GM12878 (cell line): ENCODE data around the gene SULF2. TPM values are rescaled to one million over a fixed set of nuclear protein-coding genes. Genes with fewer than 3 reads are reported as not detected.

ENCODE experiments used
- ATAC-seq: fragments of 200-7000 bp; cut with Tn5 transposase; 3 replicates; pipeline ENCODE4 v1.9.1; 2020; ENCODE audit warnings: mild to moderate bottlenecking, moderate library complexity
- BruUV-seq: library from RNA; stranded (reverse); fragments of 400-500 nt; replicated peaks from 2 replicates; lab custom pipeline; 2021; lab: Mats Ljungman, UMichigan
- CTCF ChIA-PET: fragments of 300-600 bp; sonication (Branson Sonifier 250); formaldehyde crosslinking; extraction: SDS; loops from one replicate; lab custom pipeline; 2021; ENCODE audit warnings: inconsistent platforms; lab: Yijun Ruan, JAX
- POLR2A ChIA-PET: fragments of 350-600 bp; formaldehyde crosslinking; extraction: SDS; loops from one replicate; lab custom pipeline; 2021; ENCODE audit warnings: inconsistent platforms; lab: Charles Lee
- RAD21 ChIA-PET: fragments of 300-600 bp; sonication (Branson Sonifier 250); formaldehyde crosslinking; loops from one replicate; lab custom pipeline; 2023; ENCODE audit warnings: antibody characterized with exemption; ENCODE audit not compliant: unreplicated experiment; lab: Charles Lee
- SMC1A ChIA-PET: fragments of 300-600 bp; sonication (Branson Sonifier 250); formaldehyde crosslinking; loops from one replicate; lab custom pipeline; 2023; ENCODE audit not compliant: unreplicated experiment, uncharacterized antibody; lab: Charles Lee
- DNase-seq: peaks from one replicate; pipeline ENCODE4 v3.0.0-alpha.2; 2011; ENCODE audit warnings: low read depth, low spot score
- FAIRE-seq: peaks from 3 replicates; lab custom pipeline; 2011; peaks lifted over from hg19 to GRCh38; lab: Jason Lieb, UNC
- H2AFZ ChIP-seq: 2 replicates; pipeline ENCODE4 v1.6.0; 2011; ENCODE audit warnings: low read depth, low read length, control low read depth; ENCODE audit not compliant: control insufficient read depth
- H3K27ac ChIP-seq: 2 replicates; pipeline ENCODE4 v1.5.1; 2011; ENCODE audit warnings: control low read depth; ENCODE audit not compliant: control insufficient read depth, insufficient read depth
- H3K27me3 ChIP-seq, 2 experiments: replicated peaks in 1 of 2; 2 replicates each; pipeline versions ENCODE4 v1.6.0 to v1.6.1; 2011; ENCODE audit warnings: low read length in 1 of 2; ENCODE audit not compliant: control insufficient read depth in 2 of 2, insufficient read depth in 2 of 2
- H3K36me3 ChIP-seq, 2 experiments: 2 replicates each; pipeline ENCODE4 v1.5.1; 2011; ENCODE audit warnings: low read length in 1 of 2; ENCODE audit not compliant: control insufficient read depth in 2 of 2, insufficient read depth in 2 of 2
- H3K4me1 ChIP-seq: 2 replicates; pipeline ENCODE4 v1.6.1; 2011; ENCODE audit warnings: mild to moderate bottlenecking, low read length, moderate library complexity, mixed read lengths; ENCODE audit not compliant: control insufficient read depth, insufficient read depth
- H3K4me2 ChIP-seq: 2 replicates; pipeline ENCODE4 v1.6.0; 2011; ENCODE audit warnings: control low read depth; ENCODE audit not compliant: control insufficient read depth, insufficient read depth
- H3K4me3 ChIP-seq: fragments of 200-600 bp; sonication (generic); 2 replicates; pipeline ENCODE4 v1.5.1; 2016
- H3K79me2 ChIP-seq: 2 replicates; pipeline ENCODE4 v1.6.0; 2011; ENCODE audit warnings: low read length; ENCODE audit not compliant: control insufficient read depth, insufficient read depth
- H3K9ac ChIP-seq: 2 replicates; pipeline ENCODE4 v1.8.0; 2011; ENCODE audit warnings: low read length, control low read depth, mixed read lengths; ENCODE audit not compliant: control insufficient read depth, insufficient read depth
- H3K9me3 ChIP-seq: replicated peaks from 3 replicates; pipeline ENCODE4 v1.5.1; 2011; ENCODE audit warnings: mild to moderate bottlenecking, low read length; ENCODE audit not compliant: control insufficient read depth, insufficient read depth
- H4K20me1 ChIP-seq: 2 replicates; pipeline ENCODE4 v1.6.0; 2011; ENCODE audit not compliant: control insufficient read depth, insufficient read depth
- ATF3 ChIP-seq: IDR thresholded peaks from 2 replicates; pipeline ENCODE4 v1.6.1; 2011; ENCODE audit warnings: low read depth, mild to moderate bottlenecking, low read length, moderate library complexity, borderline replicate concordance; ENCODE audit errors: extremely low read depth
- CUX1 ChIP-seq: IDR thresholded peaks from 2 replicates; pipeline ENCODE4 v1.6.1; 2012; ENCODE audit warnings: improper control_type of control experiment, low read depth, low read length; ENCODE audit not compliant: insufficient replicate concordance
- DPF2 ChIP-seq: fragments of 450-650 bp; IDR thresholded peaks from 2 replicates; pipeline ENCODE4 v1.6.1; 2017; ENCODE audit warnings: mild to moderate bottlenecking
- ETV6 ChIP-seq, 2 experiments: fragments of 450-650 bp in 1 of 2; IDR thresholded peaks in 1 of 2; conservative IDR thresholded peaks in 1 of 2; 2 replicates each; pipeline ENCODE4 v1.6.1; 2014; ENCODE audit warnings: antibody characterized with exemption in 1 of 2, borderline replicate concordance in 1 of 2, low read depth in 1 of 2, mild to moderate bottlenecking in 1 of 2, moderate library complexity in 1 of 2
- SMAD1 ChIP-seq: fragments of 450-650 bp; IDR thresholded peaks from 2 replicates; pipeline ENCODE4 v1.6.1; 2018; ENCODE audit warnings: mild to moderate bottlenecking, low read depth; ENCODE audit not compliant: partially characterized antibody
- WGBS: methylation state at CpG from one replicate; pipeline ENCODE4 v1.1.6; 2016; ENCODE audit warnings: low lambda C conversion rate; ENCODE audit not compliant: insufficient replicate concordance, insufficient coverage; ENCODE audit errors: missing lambda C conversion rate; 5-methylcytosine and 5-hydroxymethylcytosine counted together
- in situ Hi-C: fragments of 300-500 bp; cut with MboI; formaldehyde crosslinking; loops from 9 replicates; pipeline ENCODE4 v1.14.3; 2018; ENCODE audit warnings: mixed read lengths
- intact Hi-C: fragments of 100-400 bp; cut with micrococcal nuclease; formaldehyde crosslinking; loops from one replicate; pipeline ENCODE4 v1.14.2; 2022; ENCODE audit not compliant: unreplicated experiment
- polyA plus RNA-seq, 11 experiments: library from polyadenylated mRNA; depleted of rRNA in 4 of 11; unstranded in 6 of 11; stranded (reverse) in 5 of 11; fragments of >200 nt; fragmentation: Nextera tagmentation in 4 of 11; fragmentation: Illumina TruSeq in 1 of 11; extraction: Ambion mirVana in 4 of 11; extraction: Trizol in 1 of 11; gene quantifications; 1 replicate in 1 of 11; 2 replicates in 10 of 11; pipeline versions ENCODE4 v1.2.1 to v1.2.3, GENCODE V29; 2011 to 2016; ENCODE audit warnings: inconsistent platforms in 2 of 11, missing spikeins in 2 of 11, low read depth in 1 of 11
- total RNA-seq, 4 experiments: library from RNA; depleted of rRNA in 3 of 4; stranded (reverse); fragments of >200 nt in 3 of 4; fragmentation: Illumina TruSeq in 1 of 4; extraction: Trizol in 1 of 4; gene quantifications; 2 replicates each; pipeline versions ENCODE4 v1.2.1 to v1.2.3, GENCODE V29; 2013 to 2021
- TF ChIP-seq, protein P1 (sequence below): fragments of 450-650 bp; formaldehyde crosslinking; IDR thresholded peaks from 2 replicates; pipeline ENCODE4 v1.4.0; 2020; ENCODE audit warnings: mild to moderate bottlenecking, moderate library complexity

Gene SULF2
- total and polyA plus RNA-seq, 10 of the 15 experiments (the other 5 are each of a cell fraction or from before 2014, with no cell fraction given): 0.69 to 4.1 (median 1.6) TPM

- WGBS: 59% methylated on average over 4 of the region's 4 CpGs
- H3K27me3 ChIP-seq: no peaks in the 10 kb centered on the region
- no peak overlapping the region for H3K27ac ChIP-seq
- RAD21 ChIA-PET: no interaction called here
- FAIRE-seq (no peak), DNase-seq (no peak), ATAC-seq (no peak)
- intact Hi-C loops: no loop called here
- no peaks in the 10 kb centered on the region; the same call in 1 of the 2 replicates for H4K20me1 ChIP-seq
- no peaks in the 10 kb centered on the region for H3K4me1 ChIP-seq
- SMC1A ChIA-PET: no interaction called here
- no peaks in the 10 kb centered on the region for H3K79me2 ChIP-seq
- TF ChIP-seq DPF2 (no peak), ETV6 (conservative IDR thresholded peaks at IDR 0.05 in 1 of 2, IDR thresholded peaks at IDR 0.05 in 1 of 2; ENCODE audit: borderline replicate concordance in 1 of 2, low read depth in 1 of 2) (0 out of 4 replicates have a peak, but pooled peaks of 1 of the 2 experiments have one; percentile 67), ATF3 (no peak)
- CTCF ChIA-PET: no interaction called here
- no peaks in the 10 kb centered on the region for H3K9me3 ChIP-seq
- in situ Hi-C loops: no loop called here
- H3K9ac ChIP-seq: no peak overlapping the region
- no peak overlapping the region for H3K4me3 ChIP-seq
- H2AFZ ChIP-seq: no peak overlapping the region
- POLR2A ChIA-PET: no interaction called here
- H3K36me3 ChIP-seq: peaks cover 15 to 58% of the 10 kb centered on the region in 2 experiments
- no TSS peak for BruUV-seq
- H3K4me2 ChIP-seq: no peak overlapping the region
Measured at GRCh38 chr20:47638851-47639250, 146.4 kb downstream of the SULF2 start.

GRCh38 chr20:47635256-47635655 is 150.0 kb downstream of the SULF2 start:
- FAIRE-seq: no peak
- in situ Hi-C loops: no loop called here
- H3K27ac ChIP-seq: no peak overlapping the region
- no peaks in the 10 kb centered on the region for H3K79me2 ChIP-seq
- H4K20me1 ChIP-seq: no peaks in the 10 kb centered on the region; the same call in 1 of the 2 replicates
- intact Hi-C loops: no loop called here
- 99% methylated on average over 4 of the region's 4 CpGs for WGBS
- H3K4me2 ChIP-seq: no peak overlapping the region
- H3K9ac ChIP-seq: no peak overlapping the region
- POLR2A ChIA-PET: no interaction called here
- no peak for DNase-seq
- TF ChIP-seq, protein P1, sequence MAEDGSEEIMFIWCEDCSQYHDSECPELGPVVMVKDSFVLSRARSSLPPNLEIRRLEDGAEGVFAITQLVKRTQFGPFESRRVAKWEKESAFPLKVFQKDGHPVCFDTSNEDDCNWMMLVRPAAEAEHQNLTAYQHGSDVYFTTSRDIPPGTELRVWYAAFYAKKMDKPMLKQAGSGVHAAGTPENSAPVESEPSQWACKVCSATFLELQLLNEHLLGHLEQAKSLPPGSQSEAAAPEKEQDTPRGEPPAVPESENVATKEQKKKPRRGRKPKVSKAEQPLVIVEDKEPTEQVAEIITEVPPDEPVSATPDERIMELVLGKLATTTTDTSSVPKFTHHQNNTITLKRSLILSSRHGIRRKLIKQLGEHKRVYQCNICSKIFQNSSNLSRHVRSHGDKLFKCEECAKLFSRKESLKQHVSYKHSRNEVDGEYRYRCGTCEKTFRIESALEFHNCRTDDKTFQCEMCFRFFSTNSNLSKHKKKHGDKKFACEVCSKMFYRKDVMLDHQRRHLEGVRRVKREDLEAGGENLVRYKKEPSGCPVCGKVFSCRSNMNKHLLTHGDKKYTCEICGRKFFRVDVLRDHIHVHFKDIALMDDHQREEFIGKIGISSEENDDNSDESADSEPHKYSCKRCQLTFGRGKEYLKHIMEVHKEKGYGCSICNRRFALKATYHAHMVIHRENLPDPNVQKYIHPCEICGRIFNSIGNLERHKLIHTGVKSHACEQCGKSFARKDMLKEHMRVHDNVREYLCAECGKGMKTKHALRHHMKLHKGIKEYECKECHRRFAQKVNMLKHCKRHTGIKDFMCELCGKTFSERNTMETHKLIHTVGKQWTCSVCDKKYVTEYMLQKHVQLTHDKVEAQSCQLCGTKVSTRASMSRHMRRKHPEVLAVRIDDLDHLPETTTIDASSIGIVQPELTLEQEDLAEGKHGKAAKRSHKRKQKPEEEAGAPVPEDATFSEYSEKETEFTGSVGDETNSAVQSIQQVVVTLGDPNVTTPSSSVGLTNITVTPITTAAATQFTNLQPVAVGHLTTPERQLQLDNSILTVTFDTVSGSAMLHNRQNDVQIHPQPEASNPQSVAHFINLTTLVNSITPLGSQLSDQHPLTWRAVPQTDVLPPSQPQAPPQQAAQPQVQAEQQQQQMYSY (CRISPR knock-in tag): no peak
- TF ChIP-seq SMAD1 (no peak), CUX1 (no peak)
- TF ChIP-seq, all 136 proteins: peak for 0
- peaks cover 14 to 58% of the 10 kb centered on the region in 2 experiments for H3K36me3 ChIP-seq
- no peaks in the 10 kb centered on the region for H3K4me1 ChIP-seq
- RAD21 ChIA-PET: interaction anchor here (1.5 kb wide), 1 partner anchor 15 kb away, joined by 4 read pairs; no protein-coding TSS in a partner anchor
- no peak overlapping the region for H3K4me3 ChIP-seq
- no peak for ATAC-seq
- SMC1A ChIA-PET: interaction anchor here (0.9 to 1.0 kb wide), 3 partner anchors 14 to 363 kb away, joined by 3 read pairs; no protein-coding TSS in a partner anchor
- no peaks in the 10 kb centered on the region for H3K27me3 ChIP-seq
- no peak overlapping the region for H2AFZ ChIP-seq
- CTCF ChIA-PET: interaction anchor here (0.7 to 1.7 kb wide), 2 partner anchors 15 to 251 kb away, joined by 4 to 5 read pairs; no protein-coding TSS in a partner anchor
- no peaks in the 10 kb centered on the region for H3K9me3 ChIP-seq
- BruUV-seq: no TSS peak
